ENCODE results near the gene TBC1D22A. TPM values are rescaled to one million over a fixed set of nuclear protein-coding genes. Genes with fewer than 3 reads are reported as not detected.

Gene TBC1D22A
- total RNA-seq, 1 experiment from 2014 or later, result 14.3 TPM

- no peak for TF ChIP-seq CTCF (conservative IDR thresholded peaks at IDR 0.05; ENCODE audit: low read depth, low read length)
- ATAC-seq (no peak), DNase-seq (no peak)
- H3K79me2 ChIP-seq (ENCODE audit: low read length), result no peaks in the 10 kb centered on the region
- ChIA-PET POLR2A (ENCODE audit: unreplicated experiment) (no interaction called here), CTCF (no interaction called here)
- H3K4me3 ChIP-seq (ENCODE audit: low read length), result no peak overlapping the region
- intact Hi-C loops (cut with micrococcal nuclease), result no loop called here
- H3F3A ChIP-seq (ENCODE audit: low read length, unreplicated experiment), result no peaks in the 10 kb centered on the region
- no TSS peak for BruUV-seq (replicated peaks)
- no peaks in the 10 kb centered on the region for H3K27me3 ChIP-seq (ENCODE audit: low read length)
- H3K4me1 ChIP-seq (ENCODE audit: insufficient read depth, low read length), result no peaks in the 10 kb centered on the region
- H4K20me1 ChIP-seq (ENCODE audit: low read length), result no peaks in the 10 kb centered on the region
- no peaks in the 10 kb centered on the region for H3K36me3 ChIP-seq (ENCODE audit: low read depth, low read length)
- no peaks in the 10 kb centered on the region for H3K9me2 ChIP-seq (replicated peaks; ENCODE audit: low read length)
- no peak overlapping the region for H3K4me2 ChIP-seq (ENCODE audit: low read length)
- no peak overlapping the region for H3K27ac ChIP-seq (ENCODE audit: low read length)
- H3K9me3 ChIP-seq (ENCODE audit: low read length), result no peaks in the 10 kb centered on the region
- no peak overlapping the region for H2AFZ ChIP-seq (ENCODE audit: low read length)
- no peak overlapping the region for H3K9ac ChIP-seq (ENCODE audit: low read length)
Observed at GRCh38 chr22:46968359-46968740, 205.9 kb downstream of the TBC1D22A start.

- H3K36me3 ChIP-seq (ENCODE audit: low read depth, low read length), result no peaks in the 10 kb centered on the region
- CTCF ChIA-PET, result no interaction called here
- H4K20me1 ChIP-seq (ENCODE audit: low read length), result no peaks in the 10 kb centered on the region
- intact Hi-C loops (cut with micrococcal nuclease), result no loop called here
- no peaks in the 10 kb centered on the region for H3K9me2 ChIP-seq (replicated peaks; ENCODE audit: low read length)
- no peak for DNase-seq
- no TSS peak for BruUV-seq (replicated peaks)
- no peak overlapping the region for H3K9ac ChIP-seq (ENCODE audit: low read length)
- POLR2A ChIA-PET (ENCODE audit: unreplicated experiment), result no interaction called here
- no peaks in the 10 kb centered on the region for H3F3A ChIP-seq (ENCODE audit: low read length, unreplicated experiment)
- no peak overlapping the region for H3K4me3 ChIP-seq (ENCODE audit: low read length)
- no peaks in the 10 kb centered on the region for H3K4me1 ChIP-seq (ENCODE audit: insufficient read depth, low read length)
- no peak overlapping the region for H2AFZ ChIP-seq (ENCODE audit: low read length)
- ATAC-seq, result no peak
- no peaks in the 10 kb centered on the region for H3K79me2 ChIP-seq (ENCODE audit: low read length)
- TF ChIP-seq EZH2 (IDR thresholded peaks at IDR 0.05; ENCODE audit: low read length, unreplicated experiment), result no peak
- TF ChIP-seq CTCF (conservative IDR thresholded peaks at IDR 0.05; ENCODE audit: low read depth, low read length), result no peak
- no peak for TF ChIP-seq EZH2phosphoT487 (IDR thresholded peaks at IDR 0.05; ENCODE audit: borderline replicate concordance, low read length)
- no peak overlapping the region for H3K27ac ChIP-seq (ENCODE audit: low read length)
- H3K9me3 ChIP-seq (ENCODE audit: low read length), result no peaks in the 10 kb centered on the region
- H3K27me3 ChIP-seq (ENCODE audit: low read length), result no peaks in the 10 kb centered on the region
- H3K4me2 ChIP-seq (ENCODE audit: low read length), result no peak overlapping the region
Observed at GRCh38 chr22:46968848-46969247, 206.4 kb downstream of the TBC1D22A start.

- no peak overlapping the region for H2AFZ ChIP-seq (ENCODE audit: low read length)
- no peaks in the 10 kb centered on the region for H3K27me3 ChIP-seq (ENCODE audit: low read length)
- no peaks in the 10 kb centered on the region for H3K9me2 ChIP-seq (replicated peaks; ENCODE audit: low read length)
- no peak overlapping the region for H3K27ac ChIP-seq (ENCODE audit: low read length)
- H3K4me1 ChIP-seq (ENCODE audit: insufficient read depth, low read length), result no peaks in the 10 kb centered on the region
- no peaks in the 10 kb centered on the region for H3F3A ChIP-seq (ENCODE audit: low read length, unreplicated experiment)
- DNase-seq, result no peak
- ChIA-PET POLR2A (ENCODE audit: unreplicated experiment) (no interaction called here), CTCF (no interaction called here)
- no peaks in the 10 kb centered on the region for H3K79me2 ChIP-seq (ENCODE audit: low read length)
- H3K9ac ChIP-seq (ENCODE audit: low read length), result no peak overlapping the region
- no peak for TF ChIP-seq EZH2phosphoT487 (IDR thresholded peaks at IDR 0.05; ENCODE audit: borderline replicate concordance, low read length)
- no peak for TF ChIP-seq CTCF (conservative IDR thresholded peaks at IDR 0.05; ENCODE audit: low read depth, low read length)
- TF ChIP-seq EZH2 (IDR thresholded peaks at IDR 0.05; ENCODE audit: low read length, unreplicated experiment), result no peak
- no peaks in the 10 kb centered on the region for H3K36me3 ChIP-seq (ENCODE audit: low read depth, low read length)
- BruUV-seq (replicated peaks), result no TSS peak
- H3K4me2 ChIP-seq (ENCODE audit: low read length), result no peak overlapping the region
- intact Hi-C loops (cut with micrococcal nuclease), result no loop called here
- H4K20me1 ChIP-seq (ENCODE audit: low read length), result no peaks in the 10 kb centered on the region
- H3K4me3 ChIP-seq (ENCODE audit: low read length), result no peak overlapping the region
- ATAC-seq, result no peak
- no peaks in the 10 kb centered on the region for H3K9me3 ChIP-seq (ENCODE audit: low read length)
Observed at GRCh38 chr22:46969491-46969890, 207.0 kb downstream of the TBC1D22A start.

Data from PC-3 (cell line).